Loucy (cell line): ENCODE results near the gene GPATCH2.

Experiments used
- CTCF ChIP-seq: fragments of 200-600 bp; sonication (generic); conservative IDR thresholded peaks from 2 replicates; pipeline ENCODE4 v1.5.1; 2014; ENCODE audit warnings: mild to moderate bottlenecking, antibody characterized with exemption, low read length
- EZH2phosphoT487 ChIP-seq: fragments of 200-600 bp; IDR thresholded peaks from 2 replicates; pipeline ENCODE4 v1.6.1; 2018; ENCODE audit warnings: antibody characterized with exemption, mild to moderate bottlenecking, moderate library complexity, borderline replicate concordance

GRCh38 chr1:217462159-217462558 lies 168.7 kb downstream of the GPATCH2 start:
- TF ChIP-seq CTCF (no peak), EZH2phosphoT487 (no peak)
